ENCODE measurements around the gene FYB2. TPM values are rescaled to one million over a fixed set of nuclear protein-coding genes. Genes with fewer than 3 reads are reported as not detected.
"Not testable (repeated sequence)": the region's sequence is repeated elsewhere in the genome, so short reads cannot be mapped to it uniquely, and the experiment has no call there.

The FYB2 gene
- total RNA-seq, 2 experiments from 2014 or later, result not detected

DNA sequence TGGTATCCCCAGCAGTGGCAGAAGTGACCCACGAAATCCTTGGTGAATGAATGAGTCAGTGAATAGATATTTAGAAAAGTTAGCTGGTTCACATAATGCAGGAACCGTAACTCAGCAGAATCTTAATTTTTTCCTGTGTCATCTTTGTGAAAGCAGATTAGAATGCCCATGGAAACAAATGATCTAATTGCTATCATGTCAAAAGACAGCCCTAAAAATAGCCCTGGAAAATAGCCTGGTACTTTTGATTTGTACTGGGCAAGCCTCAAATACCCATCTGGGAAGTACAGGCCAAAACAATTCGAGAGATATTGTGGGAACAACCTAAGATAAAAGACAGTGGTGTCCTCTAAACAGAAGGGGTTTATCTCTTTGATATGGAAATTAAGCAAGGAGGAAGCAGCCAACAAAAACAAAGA, 21.1 kb downstream of the FYB2 start:
- Mint-ChIP-seq H3K27me3 (no peaks in the 10 kb centered on the region), H3K27ac (no peak overlapping the region), H3K4me1 (no peaks in the 10 kb centered on the region), H3K36me3 (no peaks in the 10 kb centered on the region), H3K9me3 (no peaks in the 10 kb centered on the region), H3K4me3 (no peak overlapping the region)
- DNase-seq, result no peak
- POLR2A ChIA-PET, result no interaction called here
- no peak for ATAC-seq (ENCODE audit: low read depth)

DNA sequence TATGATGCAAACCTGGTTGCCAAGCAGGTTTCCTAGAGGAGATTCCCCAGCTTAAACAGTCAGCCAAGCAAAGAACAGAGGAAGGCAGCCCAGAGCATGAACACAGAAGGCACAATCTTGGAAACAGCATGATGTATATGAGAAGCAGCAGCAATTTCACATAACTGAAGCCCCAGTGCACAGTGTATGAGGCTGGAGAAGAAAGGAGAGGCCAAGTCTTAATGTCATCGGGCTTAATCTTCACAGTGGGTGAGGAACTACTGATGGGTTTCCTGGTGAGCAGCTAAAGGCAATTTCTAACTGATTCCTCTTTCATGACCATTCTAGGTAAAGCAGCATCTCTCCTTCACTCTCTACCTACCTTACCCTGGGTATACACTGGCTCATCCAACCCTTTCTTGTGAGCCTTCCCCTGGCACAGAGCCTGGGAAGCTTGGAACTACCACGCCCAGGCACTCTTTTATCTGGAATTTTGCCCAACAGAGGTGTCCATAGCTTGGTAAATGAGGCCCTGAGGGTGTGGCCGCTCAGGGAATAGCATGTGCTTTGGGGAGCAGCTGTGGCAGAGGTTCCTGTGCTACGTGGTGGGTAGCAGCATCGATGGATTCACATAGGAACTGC, 22.0 kb downstream of the FYB2 start:
- ATAC-seq (ENCODE audit: low read depth) (no peak), DNase-seq (no peak)
- no peak overlapping the region for H3K27ac Mint-ChIP-seq
- H3K36me3 Mint-ChIP-seq, result no peaks in the 10 kb centered on the region
- H3K4me1 Mint-ChIP-seq, result no peaks in the 10 kb centered on the region
- H3K9me3 Mint-ChIP-seq, result no peaks in the 10 kb centered on the region
- H3K27me3 Mint-ChIP-seq, result no peaks in the 10 kb centered on the region
- no peak overlapping the region for H3K4me3 Mint-ChIP-seq
- POLR2A ChIA-PET, result no interaction called here

DNA sequence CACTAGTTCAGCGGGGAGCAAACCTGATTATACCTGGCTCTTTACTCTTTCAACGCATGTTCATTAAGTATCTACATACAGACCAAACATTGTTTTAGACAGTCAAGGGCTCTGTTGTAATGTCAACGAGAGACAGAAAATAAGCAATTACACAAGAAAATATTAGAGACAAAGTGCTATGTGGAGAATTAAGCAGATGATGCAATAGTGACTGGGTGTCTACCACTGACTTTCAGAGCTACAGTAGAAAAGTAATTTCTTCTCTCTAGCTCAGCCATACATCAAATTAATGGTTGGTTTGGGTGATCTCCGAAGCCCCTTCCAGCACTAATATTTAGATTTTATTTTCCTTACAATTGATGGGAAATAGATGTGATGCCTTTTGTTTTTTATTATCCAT, 23.3 kb downstream of the FYB2 start:
- no peak overlapping the region for H3K4me3 Mint-ChIP-seq
- H3K9me3 Mint-ChIP-seq, result no peaks in the 10 kb centered on the region
- ATAC-seq (ENCODE audit: low read depth), result no peak
- H3K27ac Mint-ChIP-seq, result no peak overlapping the region
- POLR2A ChIA-PET, result no interaction called here
- H3K27me3 Mint-ChIP-seq, result no peaks in the 10 kb centered on the region
- DNase-seq, result no peak
- no peaks in the 10 kb centered on the region for H3K4me1 Mint-ChIP-seq
- no peaks in the 10 kb centered on the region for H3K36me3 Mint-ChIP-seq

DNA sequence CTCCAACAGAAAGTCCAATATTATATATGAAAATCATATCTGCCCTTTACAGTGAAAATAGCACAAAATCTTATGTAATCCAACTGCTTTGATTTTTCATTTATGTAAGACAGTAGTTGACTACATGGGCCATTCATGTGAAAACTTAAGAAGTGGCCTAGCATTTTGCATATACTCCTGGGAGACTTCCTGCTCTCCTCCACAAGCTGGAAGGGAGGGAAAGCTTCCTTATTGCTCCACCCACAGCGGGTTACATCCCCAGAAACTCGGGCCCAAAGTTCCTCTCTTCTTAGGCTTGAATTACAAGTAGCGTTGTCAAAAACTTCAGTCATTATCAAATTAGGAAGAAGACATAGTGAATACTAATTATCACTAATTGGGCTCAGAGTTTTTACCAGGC, 29.2 kb downstream of the FYB2 start:
- no peak for DNase-seq
- Mint-ChIP-seq H3K4me3 (no peak overlapping the region), H3K9me3 (no peaks in the 10 kb centered on the region), H3K27me3 (peaks cover 2% of the 10 kb centered on the region), H3K4me1 (no peaks in the 10 kb centered on the region), H3K27ac (no peak overlapping the region), H3K36me3 (no peaks in the 10 kb centered on the region)
- POLR2A ChIA-PET, result no interaction called here
- no peak for ATAC-seq (ENCODE audit: low read depth)

DNA sequence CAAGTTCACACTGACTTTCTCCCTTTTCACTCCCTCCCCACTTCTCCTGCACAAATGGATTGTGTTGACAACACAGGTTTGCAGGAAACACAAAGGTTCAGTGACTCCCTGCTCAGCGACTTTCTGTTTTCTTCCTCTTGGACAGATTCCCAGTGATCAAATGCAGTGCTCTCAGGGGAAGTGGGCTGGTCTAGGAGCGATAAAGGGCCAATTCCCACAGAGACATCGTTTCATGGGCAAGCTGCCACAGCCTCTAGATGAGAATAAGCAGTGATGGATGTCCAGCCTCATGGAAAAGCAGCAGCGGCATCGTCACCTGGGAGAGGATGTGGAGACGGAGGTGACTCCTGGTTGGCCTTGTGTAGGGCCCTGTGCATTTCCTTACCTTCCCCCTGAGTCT, 30.6 kb downstream of the FYB2 start:
- Mint-ChIP-seq H3K9me3 (no peaks in the 10 kb centered on the region), H3K36me3 (no peaks in the 10 kb centered on the region), H3K27me3 (peaks cover 2% of the 10 kb centered on the region), H3K4me1 (no peaks in the 10 kb centered on the region), H3K27ac (no peak overlapping the region), H3K4me3 (no peak overlapping the region)
- POLR2A ChIA-PET, result no interaction called here
- DNase-seq (no peak), ATAC-seq (ENCODE audit: low read depth) (no peak)

DNA sequence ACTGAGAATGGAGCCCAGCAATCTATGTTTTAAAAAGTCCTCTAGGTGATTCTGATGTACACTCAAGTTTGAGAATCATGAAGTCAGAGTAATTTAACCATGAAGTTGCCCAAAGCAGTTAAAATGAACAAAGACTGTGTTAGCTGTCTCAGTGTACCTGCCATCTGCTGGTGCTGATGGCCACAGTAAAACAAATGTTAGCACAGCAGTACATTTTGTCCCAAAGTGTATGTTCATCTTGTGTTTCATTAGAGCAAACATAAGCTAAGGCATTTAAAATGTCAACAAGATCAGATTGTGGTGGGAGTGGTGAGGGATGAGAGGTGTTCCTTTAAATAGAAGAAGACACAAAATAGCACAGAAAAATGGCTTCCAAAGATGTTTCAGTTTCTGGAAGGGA, 31.1 kb downstream of the FYB2 start:
- Mint-ChIP-seq H3K4me1 (no peaks in the 10 kb centered on the region), H3K27me3 (peaks cover 5% of the 10 kb centered on the region), H3K36me3 (no peaks in the 10 kb centered on the region), H3K27ac (no peak overlapping the region), H3K4me3 (no peak overlapping the region), H3K9me3 (no peaks in the 10 kb centered on the region)
- POLR2A ChIA-PET, result no interaction called here
- DNase-seq (no peak), ATAC-seq (ENCODE audit: low read depth) (no peak)

DNA sequence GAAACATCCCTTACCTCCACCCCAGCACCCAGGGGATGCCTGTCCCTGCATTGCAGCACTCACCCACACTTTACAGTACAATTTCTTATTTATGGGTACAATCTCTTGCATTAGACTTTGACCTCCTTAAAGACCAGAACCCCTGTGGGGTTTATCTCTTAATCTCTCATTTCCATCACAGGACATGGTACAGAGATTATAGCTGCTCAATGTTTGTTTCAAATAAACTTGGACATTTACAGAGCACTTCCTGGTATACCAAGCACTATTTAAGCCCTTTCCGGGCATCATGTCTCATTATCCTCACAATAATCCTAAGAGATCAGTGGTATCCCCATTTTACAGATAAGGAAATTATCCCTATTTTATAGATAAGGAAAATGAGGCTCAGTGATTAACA, 31.9 kb downstream of the FYB2 start:
- H3K9me3 Mint-ChIP-seq, result no peaks in the 10 kb centered on the region
- DNase-seq, result no peak
- peaks cover 5% of the 10 kb centered on the region for H3K27me3 Mint-ChIP-seq
- ATAC-seq (ENCODE audit: low read depth), result no peak
- no peak overlapping the region for H3K27ac Mint-ChIP-seq
- H3K4me1 Mint-ChIP-seq, result no peaks in the 10 kb centered on the region
- H3K36me3 Mint-ChIP-seq, result no peaks in the 10 kb centered on the region
- no peak overlapping the region for H3K4me3 Mint-ChIP-seq
- POLR2A ChIA-PET, result no interaction called here

DNA sequence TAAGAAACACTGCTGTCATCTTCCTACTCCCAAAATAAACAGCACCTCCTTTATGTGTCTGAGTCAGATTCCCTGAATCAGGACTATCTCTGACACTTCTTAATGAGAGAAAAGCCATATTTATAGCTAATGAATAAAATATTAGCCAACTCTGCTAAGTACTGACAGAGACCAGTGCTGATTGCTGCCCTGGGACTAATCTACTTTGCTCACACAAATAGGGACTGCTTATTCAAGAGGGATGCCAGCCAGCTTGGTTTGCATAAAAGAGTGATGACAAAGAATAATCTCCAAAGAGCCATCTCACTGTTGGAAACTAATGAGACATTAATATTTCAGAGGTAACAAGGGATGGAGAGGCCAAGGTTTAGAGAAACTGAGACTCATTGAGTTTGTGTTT, 36.4 kb downstream of the FYB2 start:
- ATAC-seq (ENCODE audit: low read depth) (no peak), DNase-seq (no peak)
- Mint-ChIP-seq H3K27ac (no peak overlapping the region), H3K27me3 (peaks cover 3% of the 10 kb centered on the region), H3K4me3 (no peak overlapping the region), H3K36me3 (no peaks in the 10 kb centered on the region), H3K4me1 (no peaks in the 10 kb centered on the region), H3K9me3 (no peaks in the 10 kb centered on the region)
- POLR2A ChIA-PET, result no interaction called here

DNA sequence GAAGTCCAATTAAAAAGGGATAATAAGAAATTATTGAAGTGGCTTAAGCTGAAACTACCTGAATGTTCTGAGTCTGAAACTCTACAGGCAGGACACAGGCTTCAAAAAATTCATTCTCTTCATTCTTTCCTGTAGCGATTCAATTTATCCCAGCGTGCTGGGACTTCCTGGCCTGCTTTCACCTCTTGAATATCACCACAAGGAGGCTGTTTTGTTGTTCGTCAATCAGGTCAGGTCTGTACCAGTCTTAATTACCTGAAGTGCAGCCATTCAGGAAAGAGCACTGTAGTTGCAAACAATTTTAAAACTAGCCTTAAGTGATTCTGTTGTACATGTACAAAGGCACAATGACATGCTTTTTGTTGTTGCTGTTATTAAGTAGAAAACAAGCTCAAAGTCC, 38.4 kb downstream of the FYB2 start:
- no peak for ATAC-seq (ENCODE audit: low read depth)

DNA sequence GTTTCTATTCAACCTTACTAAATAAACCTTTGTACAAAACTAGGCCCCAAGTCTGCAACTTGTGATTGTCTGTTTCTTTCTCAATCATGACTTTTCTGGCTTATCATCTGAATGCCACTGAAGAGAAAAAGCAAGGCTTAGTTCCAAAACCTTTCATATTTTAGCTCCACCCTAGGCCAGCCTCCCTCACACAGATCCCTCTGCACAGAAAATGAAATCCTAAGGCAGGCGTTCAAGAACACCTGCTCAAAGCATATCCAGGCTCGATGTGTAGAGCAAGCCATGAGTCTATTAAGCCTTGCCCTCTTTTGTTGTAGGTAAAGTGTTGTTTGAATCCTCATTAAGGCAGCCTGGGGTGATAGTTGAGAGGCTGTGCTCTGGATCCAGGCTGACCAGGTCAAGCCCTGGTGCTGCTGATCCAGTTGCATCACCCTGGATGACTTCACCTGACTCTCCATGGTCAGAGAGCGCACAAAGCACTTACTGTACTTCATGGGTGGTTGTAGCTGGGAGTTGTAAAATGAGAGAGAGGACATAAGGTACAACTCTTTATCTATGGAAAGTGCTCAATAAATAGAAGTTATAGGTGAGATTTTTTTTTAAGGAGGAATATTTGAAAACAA, 39.0 kb downstream of the FYB2 start:
- POLR2A ChIA-PET, result no interaction called here
- Mint-ChIP-seq H3K27ac (no peak overlapping the region), H3K4me1 (no peaks in the 10 kb centered on the region), H3K9me3 (no peaks in the 10 kb centered on the region), H3K36me3 (no peaks in the 10 kb centered on the region), H3K27me3 (peaks cover 3% of the 10 kb centered on the region), H3K4me3 (no peak overlapping the region)
- no peak for DNase-seq
- no peak for ATAC-seq (ENCODE audit: low read depth)

More for the DNA sequence above, 38.4 kb downstream of the FYB2 start:
- POLR2A ChIA-PET, result no interaction called here
- no peak overlapping the region for H3K27ac Mint-ChIP-seq
- H3K9me3 Mint-ChIP-seq, result no peaks in the 10 kb centered on the region
- H3K4me3 Mint-ChIP-seq, result no peak overlapping the region
- H3K4me1 Mint-ChIP-seq, result no peaks in the 10 kb centered on the region
- peaks cover 3% of the 10 kb centered on the region for H3K27me3 Mint-ChIP-seq
- no peaks in the 10 kb centered on the region for H3K36me3 Mint-ChIP-seq
- DNase-seq, result no peak

DNA sequence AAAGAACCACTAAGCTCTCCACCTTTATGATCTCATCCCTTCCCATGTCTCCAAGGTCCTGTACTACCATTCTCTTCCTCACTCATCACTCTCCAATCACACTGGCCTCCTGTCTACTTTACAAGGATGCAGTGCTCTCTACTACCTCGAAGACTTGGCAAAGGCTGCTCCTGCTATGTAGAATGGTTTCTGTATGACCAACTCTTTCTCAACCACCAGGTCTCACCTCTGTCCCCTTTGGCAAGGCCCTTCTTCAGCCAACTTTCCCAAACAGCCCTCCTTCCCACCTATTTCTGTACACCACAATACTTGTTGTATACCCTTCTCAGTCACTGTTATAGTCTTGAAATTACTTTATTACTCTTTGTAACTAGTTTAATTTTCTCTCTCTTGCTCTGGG, 41.2 kb downstream of the FYB2 start:
- ATAC-seq (ENCODE audit: low read depth), result no peak
- H3K4me1 Mint-ChIP-seq, result peaks cover 4% of the 10 kb centered on the region

DNA sequence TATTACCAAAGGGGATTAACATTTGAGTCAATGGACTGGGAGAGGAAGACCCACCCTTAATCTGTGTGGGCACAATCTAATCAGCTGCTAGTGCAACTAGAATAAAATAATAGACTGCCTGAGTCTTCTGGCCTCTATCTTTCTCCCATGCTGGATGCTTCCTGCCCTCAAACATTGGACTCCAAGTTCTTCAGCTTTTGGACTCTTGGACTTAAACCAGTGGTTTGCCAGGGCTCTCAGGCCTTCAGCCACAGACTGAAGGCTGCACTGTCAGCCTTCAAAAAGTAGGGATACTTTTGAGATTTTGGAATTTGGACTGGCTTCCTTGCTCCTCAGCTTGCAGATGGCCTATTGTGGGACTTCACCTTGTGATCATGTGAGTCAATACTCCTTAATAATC, 44.5 kb downstream of the FYB2 start:
- DNase-seq; H3K9me3 Mint-ChIP-seq; POLR2A ChIA-PET; H3K27ac Mint-ChIP-seq; H3K27me3 Mint-ChIP-seq; ATAC-seq (ENCODE audit: low read depth); H3K36me3 Mint-ChIP-seq; H3K4me1 Mint-ChIP-seq; H3K4me3 Mint-ChIP-seq: not testable (repeated sequence)

More for the DNA sequence above, 41.2 kb downstream of the FYB2 start:
- H3K9me3 Mint-ChIP-seq, result peaks cover 1% of the 10 kb centered on the region
- no peak overlapping the region for H3K4me3 Mint-ChIP-seq
- POLR2A ChIA-PET, result no interaction called here
- H3K27ac Mint-ChIP-seq, result no peak overlapping the region
- H3K36me3 Mint-ChIP-seq, result peaks cover 2% of the 10 kb centered on the region
- DNase-seq, result no peak
- no peaks in the 10 kb centered on the region for H3K27me3 Mint-ChIP-seq

DNA sequence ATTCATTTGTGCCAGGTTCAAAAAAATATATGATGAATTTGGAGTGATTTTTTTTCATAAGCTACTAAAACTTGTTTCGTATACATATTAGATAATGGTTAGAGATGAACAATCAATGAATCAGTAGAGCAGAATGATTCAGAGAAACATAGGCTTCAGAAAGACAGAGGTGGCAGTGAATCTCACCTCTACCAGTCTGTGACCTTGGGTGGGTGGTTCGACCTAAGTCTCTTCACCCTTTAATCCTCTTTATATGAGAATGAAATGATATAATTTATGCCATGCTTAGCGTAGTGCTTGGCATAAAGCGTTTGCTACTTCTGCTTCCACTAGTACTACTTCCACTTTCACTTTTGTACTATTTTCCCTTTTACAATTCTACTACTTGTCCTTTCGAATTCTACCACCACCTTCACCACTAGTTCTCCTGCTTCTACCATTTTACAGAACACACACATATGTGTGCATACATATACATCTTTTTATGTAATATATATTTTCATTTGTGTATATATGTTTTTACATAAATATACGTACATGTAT, 45.1 kb downstream of the FYB2 start:
- Mint-ChIP-seq H3K9me3 (peaks cover 1% of the 10 kb centered on the region), H3K4me1 (peaks cover 4% of the 10 kb centered on the region), H3K4me3 (peak overlapping the region; percentile 61), H3K27me3 (peaks cover 6% of the 10 kb centered on the region), H3K27ac (no peak overlapping the region), H3K36me3 (peaks cover 2% of the 10 kb centered on the region)
- POLR2A ChIA-PET, result no interaction called here
- peak; percentile 22 for ATAC-seq (ENCODE audit: low read depth)
- DNase-seq, result no peak

DNA sequence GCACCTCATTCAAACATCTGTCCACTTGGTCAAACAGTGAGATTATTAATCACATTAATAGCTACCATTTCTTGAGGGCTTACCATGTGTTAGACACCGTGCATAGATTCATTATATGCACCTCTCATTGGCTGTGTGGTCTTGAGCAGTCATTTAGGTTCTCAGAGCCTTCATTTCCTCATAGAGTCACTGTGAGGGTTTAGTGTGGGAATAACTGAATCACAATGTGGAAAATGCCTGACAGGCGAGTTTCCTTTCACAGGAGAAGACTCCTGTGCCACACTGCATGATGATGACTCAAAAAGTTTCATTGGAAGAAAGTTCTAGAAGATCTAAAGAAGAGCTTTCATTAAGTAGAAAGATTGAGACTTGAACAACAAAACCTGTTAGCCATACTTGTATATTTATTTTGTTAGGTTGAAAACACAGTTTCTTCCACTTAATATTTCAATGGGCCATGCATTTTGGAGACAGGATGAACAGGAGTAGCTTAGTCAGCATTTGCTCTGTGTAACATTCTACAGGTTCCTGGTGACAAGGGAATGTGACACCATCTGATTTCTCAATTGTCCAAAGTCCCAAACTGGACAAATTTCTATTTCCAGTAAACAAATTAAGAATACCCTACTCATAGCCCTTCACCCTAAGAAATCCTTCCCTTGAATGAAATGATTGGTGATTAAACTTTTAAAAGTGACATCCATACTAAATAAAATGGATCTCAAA, 45.7 kb downstream of the FYB2 start:
- Mint-ChIP-seq H3K9me3 (peaks cover 1% of the 10 kb centered on the region), H3K4me3 (peak overlapping the region; percentile 61), H3K27ac (no peak overlapping the region), H3K27me3 (peaks cover 7% of the 10 kb centered on the region), H3K4me1 (peaks cover 4% of the 10 kb centered on the region), H3K36me3 (peaks cover 2% of the 10 kb centered on the region)
- no peak for DNase-seq
- POLR2A ChIA-PET, result no interaction called here
- ATAC-seq (ENCODE audit: low read depth), result no peak
